ENCODE measurements around the gene FAM163B. TPM values are rescaled to one million over a fixed set of nuclear protein-coding genes. Genes with fewer than 3 reads are reported as not detected.
A peak's percentile ranks its signal among the peaks of the same experiment; 100 is the strongest.

FAM163B gene
- total and polyA plus RNA-seq, 9 of the 15 experiments (the other 6 are each of a cell fraction or from before 2014, with no cell fraction given), result not detected

DNA sequence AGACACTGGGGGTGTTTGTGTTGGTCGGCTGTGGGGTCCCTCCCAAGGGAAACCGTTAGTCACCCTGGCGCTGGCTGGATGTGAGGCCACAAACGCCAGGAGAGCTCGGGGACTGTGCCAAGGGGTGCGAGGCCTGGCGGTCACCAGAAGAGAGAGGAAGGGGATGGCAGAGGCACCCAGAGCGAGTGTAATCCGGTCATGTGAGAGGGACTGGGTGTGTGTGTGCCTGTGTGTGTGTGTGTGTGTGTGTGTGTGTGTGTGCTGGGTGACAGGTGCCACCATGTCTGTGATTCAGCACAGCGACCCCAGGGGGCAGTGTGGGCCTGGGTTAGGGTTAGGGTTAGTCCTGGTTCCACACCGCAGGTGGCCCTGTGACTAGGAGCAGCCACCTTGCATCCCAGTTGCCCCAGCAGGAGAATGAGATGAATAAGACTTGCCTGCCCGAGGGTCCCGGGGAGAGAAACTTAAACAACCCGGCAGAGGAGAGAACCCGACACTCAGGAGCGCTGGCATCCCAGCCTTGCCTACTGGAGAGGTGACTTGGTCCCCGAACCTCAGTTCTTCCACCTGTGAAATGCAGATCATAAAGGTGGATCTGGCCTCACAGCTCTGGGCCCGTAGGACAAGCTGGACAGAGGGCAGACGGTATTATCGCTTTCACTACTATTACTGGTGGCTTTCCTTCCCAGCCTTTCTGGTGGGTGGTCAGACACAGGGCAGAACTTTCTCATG lies 76.1 kb downstream of the FAM163B start (continued):
- TF ChIP-seq, protein P1, sequence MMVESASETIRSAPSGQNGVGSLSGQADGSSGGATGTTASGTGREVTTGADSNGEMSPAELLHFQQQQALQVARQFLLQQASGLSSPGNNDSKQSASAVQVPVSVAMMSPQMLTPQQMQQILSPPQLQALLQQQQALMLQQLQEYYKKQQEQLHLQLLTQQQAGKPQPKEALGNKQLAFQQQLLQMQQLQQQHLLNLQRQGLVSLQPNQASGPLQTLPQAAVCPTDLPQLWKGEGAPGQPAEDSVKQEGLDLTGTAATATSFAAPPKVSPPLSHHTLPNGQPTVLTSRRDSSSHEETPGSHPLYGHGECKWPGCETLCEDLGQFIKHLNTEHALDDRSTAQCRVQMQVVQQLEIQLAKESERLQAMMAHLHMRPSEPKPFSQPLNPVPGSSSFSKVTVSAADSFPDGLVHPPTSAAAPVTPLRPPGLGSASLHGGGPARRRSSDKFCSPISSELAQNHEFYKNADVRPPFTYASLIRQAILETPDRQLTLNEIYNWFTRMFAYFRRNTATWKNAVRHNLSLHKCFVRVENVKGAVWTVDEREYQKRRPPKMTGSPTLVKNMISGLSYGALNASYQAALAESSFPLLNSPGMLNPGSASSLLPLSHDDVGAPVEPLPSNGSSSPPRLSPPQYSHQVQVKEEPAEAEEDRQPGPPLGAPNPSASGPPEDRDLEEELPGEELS (CRISPR knock-in tag; IDR thresholded peaks at IDR 0.05; ENCODE audit: borderline replicate concordance), result no peak
- TF ChIP-seq ZNF197 (CRISPR knock-in tag; IDR thresholded peaks at IDR 0.05; ENCODE audit: low read depth) (no peak), MCM5 (IDR thresholded peaks at IDR 0.05; ENCODE audit: low read depth) (no peak), ARID2 (IDR thresholded peaks at IDR 0.05) (peak; percentile 81), MEF2D (tag; conservative IDR thresholded peaks at IDR 0.05; ENCODE audit: low read depth) (no peak), MYC (IDR thresholded peaks at IDR 0.05; ENCODE audit: low read depth, low read length) (peak; percentile 23; the same call in 1 of the 2 replicates), MYC (CRISPR knock-in tag; IDR thresholded peaks at IDR 0.05; ENCODE audit: borderline replicate concordance, low read depth) (no peak), SUPT5H (IDR thresholded peaks at IDR 0.05) (no peak), TFAM (CRISPR knock-in tag; conservative IDR thresholded peaks at IDR 0.05) (no peak), MEIS2 (IDR thresholded peaks at IDR 0.05; ENCODE audit: partially characterized antibody) (peak; percentile 68), FIP1L1 (IDR thresholded peaks at IDR 0.05; ENCODE audit: low read depth, low read length, poor library complexity, severe bottlenecking) (no peak), JUN (IDR thresholded peaks at IDR 0.05; ENCODE audit: borderline replicate concordance, low read depth, low read length) (0 out of 2 replicates have a peak, but pooled peaks have one; percentile 25), JUN (CRISPR knock-in tag; IDR thresholded peaks at IDR 0.05; ENCODE audit: borderline replicate concordance) (no peak), OTX1 (CRISPR knock-in tag; IDR thresholded peaks at IDR 0.05) (peak; percentile 75), NFIX (CRISPR knock-in tag; IDR thresholded peaks at IDR 0.05; ENCODE audit: low read depth) (no peak), CSDE1 (IDR thresholded peaks at IDR 0.05) (no peak), TOE1 (IDR thresholded peaks at IDR 0.05; ENCODE audit: borderline replicate concordance) (peak; percentile 73), TOE1 (CRISPR knock-in tag; IDR thresholded peaks at IDR 0.05; ENCODE audit: borderline replicate concordance, low read depth) (no peak)
- TF ChIP-seq, protein P2, sequence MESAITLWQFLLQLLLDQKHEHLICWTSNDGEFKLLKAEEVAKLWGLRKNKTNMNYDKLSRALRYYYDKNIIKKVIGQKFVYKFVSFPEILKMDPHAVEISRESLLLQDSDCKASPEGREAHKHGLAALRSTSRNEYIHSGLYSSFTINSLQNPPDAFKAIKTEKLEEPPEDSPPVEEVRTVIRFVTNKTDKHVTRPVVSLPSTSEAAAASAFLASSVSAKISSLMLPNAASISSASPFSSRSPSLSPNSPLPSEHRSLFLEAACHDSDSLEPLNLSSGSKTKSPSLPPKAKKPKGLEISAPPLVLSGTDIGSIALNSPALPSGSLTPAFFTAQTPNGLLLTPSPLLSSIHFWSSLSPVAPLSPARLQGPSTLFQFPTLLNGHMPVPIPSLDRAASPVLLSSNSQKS (CRISPR knock-in tag; IDR thresholded peaks at IDR 0.05), result no peak
- TF ChIP-seq, protein P3, sequence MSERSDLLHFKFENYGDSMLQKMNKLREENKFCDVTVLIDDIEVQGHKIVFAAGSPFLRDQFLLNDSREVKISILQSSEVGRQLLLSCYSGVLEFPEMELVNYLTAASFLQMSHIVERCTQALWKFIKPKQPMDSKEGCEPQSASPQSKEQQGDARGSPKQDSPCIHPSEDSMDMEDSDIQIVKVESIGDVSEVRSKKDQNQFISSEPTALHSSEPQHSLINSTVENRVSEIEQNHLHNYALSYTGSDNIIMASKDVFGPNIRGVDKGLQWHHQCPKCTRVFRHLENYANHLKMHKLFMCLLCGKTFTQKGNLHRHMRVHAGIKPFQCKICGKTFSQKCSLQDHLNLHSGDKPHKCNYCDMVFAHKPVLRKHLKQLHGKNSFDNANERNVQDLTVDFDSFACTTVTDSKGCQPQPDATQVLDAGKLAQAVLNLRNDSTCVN (CRISPR knock-in tag; IDR thresholded peaks at IDR 0.05), result 0 out of 2 replicates have a peak, but pooled peaks have one; percentile 45
- TF ChIP-seq, protein P4, sequence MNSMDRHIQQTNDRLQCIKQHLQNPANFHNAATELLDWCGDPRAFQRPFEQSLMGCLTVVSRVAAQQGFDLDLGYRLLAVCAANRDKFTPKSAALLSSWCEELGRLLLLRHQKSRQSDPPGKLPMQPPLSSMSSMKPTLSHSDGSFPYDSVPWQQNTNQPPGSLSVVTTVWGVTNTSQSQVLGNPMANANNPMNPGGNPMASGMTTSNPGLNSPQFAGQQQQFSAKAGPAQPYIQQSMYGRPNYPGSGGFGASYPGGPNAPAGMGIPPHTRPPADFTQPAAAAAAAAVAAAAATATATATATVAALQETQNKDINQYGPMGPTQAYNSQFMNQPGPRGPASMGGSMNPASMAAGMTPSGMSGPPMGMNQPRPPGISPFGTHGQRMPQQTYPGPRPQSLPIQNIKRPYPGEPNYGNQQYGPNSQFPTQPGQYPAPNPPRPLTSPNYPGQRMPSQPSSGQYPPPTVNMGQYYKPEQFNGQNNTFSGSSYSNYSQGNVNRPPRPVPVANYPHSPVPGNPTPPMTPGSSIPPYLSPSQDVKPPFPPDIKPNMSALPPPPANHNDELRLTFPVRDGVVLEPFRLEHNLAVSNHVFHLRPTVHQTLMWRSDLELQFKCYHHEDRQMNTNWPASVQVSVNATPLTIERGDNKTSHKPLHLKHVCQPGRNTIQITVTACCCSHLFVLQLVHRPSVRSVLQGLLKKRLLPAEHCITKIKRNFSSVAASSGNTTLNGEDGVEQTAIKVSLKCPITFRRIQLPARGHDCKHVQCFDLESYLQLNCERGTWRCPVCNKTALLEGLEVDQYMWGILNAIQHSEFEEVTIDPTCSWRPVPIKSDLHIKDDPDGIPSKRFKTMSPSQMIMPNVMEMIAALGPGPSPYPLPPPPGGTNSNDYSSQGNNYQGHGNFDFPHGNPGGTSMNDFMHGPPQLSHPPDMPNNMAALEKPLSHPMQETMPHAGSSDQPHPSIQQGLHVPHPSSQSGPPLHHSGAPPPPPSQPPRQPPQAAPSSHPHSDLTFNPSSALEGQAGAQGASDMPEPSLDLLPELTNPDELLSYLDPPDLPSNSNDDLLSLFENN (IDR thresholded peaks at IDR 0.05; ENCODE audit: low read depth in 2 of 2, low read length in 2 of 2), result peak in 1 of 2 experiments; percentile 31; a peak in 1 of 4 replicates

Measured in K562 (cell line).